K562 (cell line): ENCODE measurements around the gene APCDD1L. TPM values are rescaled to one million over a fixed set of nuclear protein-coding genes. Genes with fewer than 3 reads are reported as not detected.

ENCODE experiments used
- ATAC-seq: fragments of 200-7000 bp; cut with Tn5 transposase; 3 replicates; pipeline ENCODE4 v1.9.1; 2020; ENCODE audit warnings: moderate library complexity
- BruUV-seq: library from RNA; stranded (reverse); fragments of 400-500 nt; replicated peaks from 2 replicates; lab custom pipeline; 2021; lab: Mats Ljungman, UMichigan
- CTCF ChIA-PET: fragments of 300-600 bp; formaldehyde crosslinking; extraction: SDS; loops from one replicate; lab custom pipeline; 2021; ENCODE audit warnings: low intra/inter-chr PET ratio; lab: Yijun Ruan, JAX
- POLR2A ChIA-PET: fragments of 300-600, 350-650 bp; sonication (Branson Sonifier 250); formaldehyde crosslinking; extraction: SDS; loops from one replicate; lab custom pipeline; 2021; ENCODE audit warnings: antibody characterized with exemption, inconsistent platforms; lab: Yijun Ruan, JAX
- DNase-seq, 4 experiments: peaks; one replicate each; pipeline versions ENCODE4 v3.0.0 to v3.0.0-alpha.2; 2011 to 2018; ENCODE audit warnings: low spot score in 3 of 4, mixed read lengths in 3 of 4; ENCODE audit errors: extremely low read depth in 1 of 4
- FAIRE-seq: peaks from 2 replicates; lab custom pipeline; 2011; peaks lifted over from hg19 to GRCh38; lab: Jason Lieb, UNC
- H2AFZ ChIP-seq: 2 replicates; pipeline ENCODE4 v1.6.0; 2011; ENCODE audit warnings: low read depth, low read length, control low read depth, inconsistent platforms
- H3K27ac ChIP-seq: fragments of 200-600 bp; 3 replicates; pipeline ENCODE4 v1.8.0; 2011; ENCODE audit warnings: low read depth, mild to moderate bottlenecking, control low read depth, inconsistent platforms, low read length, moderate library complexity, mixed read lengths; ENCODE audit errors: extremely low read depth
- H3K27me3 ChIP-seq, 2 experiments: fragments of 300-600 bp in 1 of 2; 2 replicates in 1 of 2; 3 replicates in 1 of 2; pipeline versions ENCODE4 v1.6.0 to v1.8.0; 2011; ENCODE audit warnings: inconsistent platforms in 2 of 2, low read length in 2 of 2, mild to moderate bottlenecking in 1 of 2, mixed read lengths in 1 of 2, moderate library complexity in 1 of 2; ENCODE audit not compliant: control insufficient read depth in 2 of 2, insufficient read depth in 2 of 2
- H3K36me3 ChIP-seq: fragments of 300-600 bp; 3 replicates; pipeline ENCODE4 v1.8.0; 2011; ENCODE audit warnings: mild to moderate bottlenecking, low read length, inconsistent platforms; ENCODE audit not compliant: control insufficient read depth, insufficient read depth
- H3K4me1 ChIP-seq, 2 experiments: fragments of 200-600 bp in 1 of 2; replicated peaks in 1 of 2; 2 replicates in 1 of 2; 3 replicates in 1 of 2; pipeline versions ENCODE4 v1.5.1 to v1.8.0; 2011; ENCODE audit warnings: inconsistent platforms in 2 of 2, low read length in 2 of 2, mild to moderate bottlenecking in 1 of 2, mixed read lengths in 1 of 2, moderate library complexity in 1 of 2; ENCODE audit not compliant: control insufficient read depth in 2 of 2, insufficient read depth in 2 of 2
- H3K4me2 ChIP-seq: 2 replicates; pipeline ENCODE4 v1.6.1; 2011; ENCODE audit warnings: low read length, control low read depth, inconsistent platforms, mixed read lengths; ENCODE audit not compliant: insufficient read depth
- H3K4me3 ChIP-seq: fragments of 200-600 bp; sonication (generic), shearing (Covaris generic); 2 replicates; pipeline ENCODE4 v1.5.1; 2016; ENCODE audit warnings: control low read depth, inconsistent platforms
- H3K79me2 ChIP-seq: fragments of 200-600 bp; 3 replicates; pipeline ENCODE4 v1.8.0; 2011; ENCODE audit warnings: low read length, inconsistent platforms; ENCODE audit not compliant: control insufficient read depth, insufficient read depth
- H3K9ac ChIP-seq, 2 experiments: 2 replicates each; pipeline versions ENCODE4 v1.6.0 to v1.6.1; 2011; ENCODE audit warnings: low read depth in 2 of 2, low read length in 2 of 2, control low read depth in 1 of 2, inconsistent platforms in 1 of 2, mild to moderate bottlenecking in 1 of 2, mixed read lengths in 1 of 2; ENCODE audit not compliant: insufficient read depth in 1 of 2
- H3K9me1 ChIP-seq: one replicate; pipeline ENCODE4 v1.6.0; 2011; ENCODE audit warnings: inconsistent platforms, mild to moderate bottlenecking, low read length, moderate library complexity; ENCODE audit not compliant: control insufficient read depth, insufficient read depth
- H3K9me3 ChIP-seq: replicated peaks from 2 replicates; pipeline ENCODE4 v1.5.1; 2011; ENCODE audit warnings: low read depth, low read length, inconsistent platforms; ENCODE audit not compliant: control insufficient read depth, insufficient read depth
- H4K20me1 ChIP-seq: replicated peaks from 2 replicates; pipeline ENCODE4 v1.6.1; 2011; ENCODE audit warnings: low read length, inconsistent platforms, mixed read lengths; ENCODE audit not compliant: control insufficient read depth, insufficient read depth
- HNRNPUL1 ChIP-seq: fragments of 200-400 bp; formaldehyde crosslinking; IDR thresholded peaks from 2 replicates; pipeline ENCODE4 v1.6.1; 2017; ENCODE audit warnings: low read length
- NRF1 ChIP-seq, 2 experiments: fragments of 450-650 bp; IDR thresholded peaks in 1 of 2; conservative IDR thresholded peaks in 1 of 2; 2 replicates each; pipeline ENCODE4 v1.6.1; 2014; ENCODE audit warnings: mild to moderate bottlenecking in 2 of 2
- PCBP1 ChIP-seq: fragments of 200-400 bp; formaldehyde crosslinking; IDR thresholded peaks from 2 replicates; pipeline ENCODE4 v1.6.1; 2018; ENCODE audit warnings: mild to moderate bottlenecking, low read depth, low read length; ENCODE audit not compliant: poor library complexity, severe bottlenecking
- RBFOX2 ChIP-seq: fragments of 200-400 bp; formaldehyde crosslinking; IDR thresholded peaks from 2 replicates; pipeline ENCODE4 v1.6.1; 2017; ENCODE audit warnings: low read depth, mild to moderate bottlenecking, low read length, moderate library complexity
- ZNF3 ChIP-seq: fragments of 250-450 bp; sonication (Bioruptor Pico); IDR thresholded peaks from 2 replicates; pipeline ENCODE4 v1.5.0; 2021; ENCODE audit warnings: mild to moderate bottlenecking, moderate library complexity
- ZNF76 ChIP-seq: fragments of 250-450 bp; sonication (Bioruptor Pico); IDR thresholded peaks from 2 replicates; pipeline ENCODE4 v1.4.0; 2020; ENCODE audit warnings: mild to moderate bottlenecking, moderate library complexity, borderline replicate concordance
- WGBS: fragments of 100-300 bp; shearing (Covaris generic); methylation state at CpG from one replicate; pipeline ENCODE4 v1.1.6; 2016; ENCODE audit warnings: low coverage, mixed read lengths; ENCODE audit not compliant: insufficient coverage; ENCODE audit errors: missing lambda C conversion rate; 5-methylcytosine and 5-hydroxymethylcytosine counted together
- in situ Hi-C: fragments of 300-500 bp; cut with MboI; formaldehyde crosslinking; loops from 4 replicates; pipeline ENCODE4 v1.15.0; 2018; ENCODE audit warnings: inconsistent platforms, mixed read lengths
- intact Hi-C: fragments of 100-400 bp; cut with micrococcal nuclease; formaldehyde crosslinking; loops from 2 replicates; pipeline ENCODE4 v1.14.2; 2022
- polyA plus RNA-seq, 8 experiments: library from polyadenylated mRNA; depleted of rRNA in 4 of 8; stranded (reverse) in 5 of 8; unstranded in 3 of 8; fragments of >200 nt; fragmentation: Nextera tagmentation in 2 of 8; fragmentation: Illumina TruSeq in 1 of 8; extraction: Ambion mirVana in 2 of 8; extraction: Trizol in 1 of 8; gene quantifications; 2 replicates each; pipeline versions ENCODE4 v1.2.1 to v1.2.3, GENCODE V29; 2011 to 2014; ENCODE audit warnings: inconsistent platforms in 1 of 8, missing spikeins in 1 of 8
- total RNA-seq, 7 experiments: library from RNA; depleted of rRNA in 6 of 7; stranded (reverse); fragments of >200 nt in 6 of 7; fragmentation: Illumina TruSeq in 2 of 7; extraction: Trizol in 2 of 7; gene quantifications; 2 replicates each; pipeline versions ENCODE4 v1.2.1 to v1.2.3, GENCODE V29; 2011 to 2021; ENCODE audit warnings: low replicate concordance in 1 of 7
- TF ChIP-seq, protein P1 (sequence below): fragments of 250-450 bp; sonication (Bioruptor Pico); IDR thresholded peaks from 2 replicates; pipeline ENCODE4 v1.8.0; 2022; ENCODE audit warnings: moderate library complexity, mild to moderate bottlenecking, inconsistent platforms
- TF ChIP-seq, protein P2 (sequence below): fragments of 150-350 bp; conservative IDR thresholded peaks from 2 replicates; pipeline ENCODE4 v1.6.1; 2014; ENCODE audit warnings: low read length

APCDD1L gene
- total and polyA plus RNA-seq, 9 of the 15 experiments (the other 6 are each of a cell fraction or from before 2014, with no cell fraction given) = not detected

DNA sequence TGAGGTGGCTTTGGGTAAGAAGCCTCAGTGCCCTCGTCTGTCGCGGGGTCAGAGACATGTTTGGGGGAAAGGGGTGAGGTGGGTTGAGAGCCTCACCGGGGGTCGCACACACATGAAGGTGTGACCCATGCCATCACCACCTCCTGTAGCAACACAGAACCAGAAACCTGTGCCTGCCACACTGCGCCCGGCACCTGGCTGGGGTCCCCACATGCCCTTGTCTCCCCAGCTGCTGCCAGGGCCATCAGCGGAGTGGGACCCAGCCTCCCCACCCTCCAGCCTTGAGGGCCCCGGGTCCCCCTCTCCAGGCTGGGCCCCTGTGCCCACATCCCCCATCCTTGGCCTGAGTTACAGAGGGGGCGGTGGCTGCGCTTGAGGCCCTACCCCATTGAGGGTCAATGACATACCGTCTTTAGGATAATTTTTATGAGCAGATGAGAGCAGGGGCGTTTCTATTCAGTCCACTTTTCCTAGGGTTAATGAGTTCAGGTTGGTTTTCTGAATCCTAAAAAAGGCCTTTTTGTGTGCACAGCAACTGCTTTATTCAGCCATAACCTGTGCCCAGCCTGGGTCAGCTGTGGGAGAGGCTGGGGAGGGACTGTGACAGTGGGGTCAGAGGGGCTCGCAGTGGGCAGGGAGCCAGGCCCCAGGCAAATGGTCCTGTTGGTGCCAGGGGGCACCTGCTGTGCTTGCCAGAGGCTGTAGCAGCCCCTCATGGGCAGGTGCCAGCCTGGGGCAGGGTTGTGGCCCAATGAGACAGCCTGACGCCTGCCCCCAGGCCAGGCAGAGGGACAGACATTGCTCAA, 19.4 kb downstream of the APCDD1L start:
- WGBS = 10% methylated on average over 14 of the region's 15 CpGs

More for the DNA sequence above, 19.4 kb downstream of the APCDD1L start:
- Histone ChIP-seq H2AFZ (no peak overlapping the region), H3K4me1 (no peaks in the 10 kb centered on the region), H3K27me3 (peaks cover 5 to 47% of the 10 kb centered on the region in 2 experiments; a peak in 4 of 5 replicates), H3K4me3 (no peak overlapping the region), H3K4me2 (no peak overlapping the region), H3K36me3 (no peaks in the 10 kb centered on the region), H3K79me2 (no peaks in the 10 kb centered on the region), H3K9me1 (no peaks in the 10 kb centered on the region), H3K9me3 (no peaks in the 10 kb centered on the region; the same call in 1 of the 2 replicates), H4K20me1 (no peaks in the 10 kb centered on the region), H3K27ac (no peak overlapping the region), H3K9ac (no peak overlapping the region; a peak in 1 of 4 replicates)
- no TSS peak for BruUV-seq
- ATAC-seq (no peak), FAIRE-seq (no peak), DNase-seq (no peak)
- in situ Hi-C loops = no loop called here
- ChIA-PET POLR2A (no interaction called here), CTCF (interaction anchor here (0.7 kb wide), 1 partner anchor 13 kb away, joined by 3 read pairs; no protein-coding TSS in a partner anchor)
- TF ChIP-seq, protein P1, sequence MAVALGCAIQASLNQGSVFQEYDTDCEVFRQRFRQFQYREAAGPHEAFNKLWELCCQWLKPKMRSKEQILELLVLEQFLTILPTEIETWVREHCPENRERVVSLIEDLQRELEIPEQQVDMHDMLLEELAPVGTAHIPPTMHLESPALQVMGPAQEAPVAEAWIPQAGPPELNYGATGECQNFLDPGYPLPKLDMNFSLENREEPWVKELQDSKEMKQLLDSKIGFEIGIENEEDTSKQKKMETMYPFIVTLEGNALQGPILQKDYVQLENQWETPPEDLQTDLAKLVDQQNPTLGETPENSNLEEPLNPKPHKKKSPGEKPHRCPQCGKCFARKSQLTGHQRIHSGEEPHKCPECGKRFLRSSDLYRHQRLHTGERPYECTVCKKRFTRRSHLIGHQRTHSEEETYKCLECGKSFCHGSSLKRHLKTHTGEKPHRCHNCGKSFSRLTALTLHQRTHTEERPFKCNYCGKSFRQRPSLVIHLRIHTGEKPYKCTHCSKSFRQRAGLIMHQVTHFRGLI (CRISPR knock-in tag) = no peak
- TF ChIP-seq ZNF3 (CRISPR knock-in tag) = no peak
- TF ChIP-seq RBFOX2 = no peak
- no peak for TF ChIP-seq ZNF76
- TF ChIP-seq HNRNPUL1 = no peak
- TF ChIP-seq, protein P2, sequence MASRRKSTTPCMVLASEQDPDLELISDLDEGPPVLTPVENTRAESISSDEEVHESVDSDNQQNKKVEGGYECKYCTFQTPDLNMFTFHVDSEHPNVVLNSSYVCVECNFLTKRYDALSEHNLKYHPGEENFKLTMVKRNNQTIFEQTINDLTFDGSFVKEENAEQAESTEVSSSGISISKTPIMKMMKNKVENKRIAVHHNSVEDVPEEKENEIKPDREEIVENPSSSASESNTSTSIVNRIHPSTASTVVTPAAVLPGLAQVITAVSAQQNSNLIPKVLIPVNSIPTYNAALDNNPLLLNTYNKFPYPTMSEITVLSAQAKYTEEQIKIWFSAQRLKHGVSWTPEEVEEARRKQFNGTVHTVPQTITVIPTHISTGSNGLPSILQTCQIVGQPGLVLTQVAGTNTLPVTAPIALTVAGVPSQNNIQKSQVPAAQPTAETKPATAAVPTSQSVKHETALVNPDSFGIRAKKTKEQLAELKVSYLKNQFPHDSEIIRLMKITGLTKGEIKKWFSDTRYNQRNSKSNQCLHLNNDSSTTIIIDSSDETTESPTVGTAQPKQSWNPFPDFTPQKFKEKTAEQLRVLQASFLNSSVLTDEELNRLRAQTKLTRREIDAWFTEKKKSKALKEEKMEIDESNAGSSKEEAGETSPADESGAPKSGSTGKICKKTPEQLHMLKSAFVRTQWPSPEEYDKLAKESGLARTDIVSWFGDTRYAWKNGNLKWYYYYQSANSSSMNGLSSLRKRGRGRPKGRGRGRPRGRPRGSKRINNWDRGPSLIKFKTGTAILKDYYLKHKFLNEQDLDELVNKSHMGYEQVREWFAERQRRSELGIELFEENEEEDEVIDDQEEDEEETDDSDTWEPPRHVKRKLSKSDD = no peak
- TF ChIP-seq NRF1 (conservative IDR thresholded peaks at IDR 0.05 in 1 of 2, IDR thresholded peaks at IDR 0.05 in 1 of 2) = no peak
- no peak for TF ChIP-seq PCBP1
- intact Hi-C loops = no loop called here
